IPS-20b (cell line): Measurements from ENCODE around the gene SATL1.
"Not testable (repeated sequence)": the region's sequence is repeated elsewhere in the genome, so short reads cannot be mapped to it uniquely, and the experiment has no call there.

ENCODE experiments used
- H3K27ac ChIP-seq: one replicate; pipeline ENCODE4 v1.5.1; 2013; ENCODE audit warnings: low read length
- H3K27me3 ChIP-seq: 2 replicates; pipeline ENCODE4 v1.6.1; 2013; ENCODE audit warnings: mild to moderate bottlenecking, low read length, inconsistent platforms; ENCODE audit not compliant: insufficient read depth
- H3K36me3 ChIP-seq: 2 replicates; pipeline ENCODE4 v1.6.1; 2013; ENCODE audit warnings: low read depth, mild to moderate bottlenecking, inconsistent platforms, low read length, moderate library complexity; ENCODE audit not compliant: insufficient read depth
- H3K4me1 ChIP-seq: 2 replicates; pipeline ENCODE4 v1.6.1; 2013; ENCODE audit warnings: mild to moderate bottlenecking, control low read depth, inconsistent platforms, low read length, moderate library complexity; ENCODE audit not compliant: insufficient read depth
- H3K4me3 ChIP-seq: 2 replicates; pipeline ENCODE4 v1.5.1; 2013; ENCODE audit warnings: mild to moderate bottlenecking, low read length, inconsistent platforms
- H3K9ac ChIP-seq: 2 replicates; pipeline ENCODE4 v1.6.1; 2013; ENCODE audit warnings: low read depth, mild to moderate bottlenecking, inconsistent platforms, low read length, moderate library complexity
- H3K9me3 ChIP-seq: 2 replicates; pipeline ENCODE4 v1.6.1; 2013; ENCODE audit warnings: mild to moderate bottlenecking, low read depth, low read length, inconsistent platforms; ENCODE audit not compliant: insufficient read depth

The SATL1 gene

GRCh38 chrX:85243761-85244449 is at the start of gene SATL1, which contains the start of gene ZNF711:
Gene SATL1 (minus strand): TSS chrX:85243779. CDS start chrX:85108968, 134,811 bp downstream.
Gene ZNF711 (plus strand): TSS chrX:85243991. CDS start chrX:85247573, 3,582 bp downstream.
- Histone ChIP-seq H3K27ac (peak within 1 kb of the TSS; percentile 61), H3K27me3 (no peaks in the 10 kb centered on the region), H3K9me3 (no peaks in the 10 kb centered on the region), H3K4me3 (peak within 1 kb of the TSS; percentile 97), H3K36me3 (peaks cover 14% of the 10 kb centered on the region; the same call in 1 of the 2 replicates), H3K9ac (peak within 1 kb of the TSS; percentile 97), H3K4me1 (no peaks in the 10 kb centered on the region)

- Histone ChIP-seq H3K4me1 (no peaks in the 10 kb centered on the region), H3K27ac (no peak overlapping the region), H3K27me3 (no peaks in the 10 kb centered on the region), H3K9me3 (no peaks in the 10 kb centered on the region), H3K36me3 (no peaks in the 10 kb centered on the region), H3K4me3 (no peak overlapping the region), H3K9ac (no peak overlapping the region)
These were observed 45.6 kb upstream of the SATL1 start for GRCh38 chrX:85288992-85289723.

- H3K4me3 ChIP-seq, H3K9ac ChIP-seq, H3K4me1 ChIP-seq, H3K36me3 ChIP-seq, H3K9me3 ChIP-seq, H3K27ac ChIP-seq, H3K27me3 ChIP-seq: not testable (repeated sequence)
These were observed 41.7 kb upstream of the SATL1 start for GRCh38 chrX:85285286-85285685.

- H3K27me3 ChIP-seq, result no peaks in the 10 kb centered on the region
These were observed 1.1 kb upstream of the SATL1 start for GRCh38 chrX:85244450-85245211.

GRCh38 chrX:85243155-85243554 is 424 bp downstream of the SATL1 start:
- Histone ChIP-seq H3K27me3 (no peaks in the 10 kb centered on the region), H3K9ac (peak overlapping the region; percentile 83), H3K9me3 (no peaks in the 10 kb centered on the region), H3K27ac (no peak overlapping the region), H3K4me3 (peak overlapping the region; percentile 97), H3K36me3 (peaks cover 8% of the 10 kb centered on the region; the same call in 1 of the 2 replicates), H3K4me1 (no peaks in the 10 kb centered on the region)

More at GRCh38 chrX:85244450-85245211, 1.1 kb upstream of the SATL1 start:
- Histone ChIP-seq H3K4me1 (no peaks in the 10 kb centered on the region), H3K9me3 (no peaks in the 10 kb centered on the region), H3K27ac (peak overlapping the region; percentile 61), H3K9ac (peak overlapping the region; percentile 97), H3K4me3 (peak overlapping the region; percentile 97), H3K36me3 (peaks cover 16% of the 10 kb centered on the region; the same call in 1 of the 2 replicates)

GRCh38 chrX:85223359-85223758 is 20.2 kb downstream of the SATL1 start:
- H3K27ac ChIP-seq, result no peak overlapping the region
- H3K36me3 ChIP-seq, result no peaks in the 10 kb centered on the region
- H3K9ac ChIP-seq, result no peak overlapping the region
- no peaks in the 10 kb centered on the region for H3K27me3 ChIP-seq
- no peaks in the 10 kb centered on the region for H3K9me3 ChIP-seq
- no peaks in the 10 kb centered on the region for H3K4me1 ChIP-seq
- H3K4me3 ChIP-seq, result no peak overlapping the region

GRCh38 chrX:85221361-85221760 is 22.2 kb downstream of the SATL1 start:
- H3K4me3 ChIP-seq, result no peak overlapping the region
- H3K27me3 ChIP-seq, result no peaks in the 10 kb centered on the region

GRCh38 chrX:85215946-85216345 is 27.6 kb downstream of the SATL1 start:
- H3K4me1 ChIP-seq, result no peaks in the 10 kb centered on the region
- H3K9ac ChIP-seq, result no peak overlapping the region
- no peaks in the 10 kb centered on the region for H3K9me3 ChIP-seq
- H3K27me3 ChIP-seq, result no peaks in the 10 kb centered on the region
- H3K4me3 ChIP-seq, result no peak overlapping the region
- H3K36me3 ChIP-seq, result no peaks in the 10 kb centered on the region
- no peak overlapping the region for H3K27ac ChIP-seq

More at GRCh38 chrX:85221361-85221760, 22.2 kb downstream of the SATL1 start:
- no peaks in the 10 kb centered on the region for H3K9me3 ChIP-seq
- H3K4me1 ChIP-seq, result no peaks in the 10 kb centered on the region
- no peak overlapping the region for H3K27ac ChIP-seq
- H3K9ac ChIP-seq, result no peak overlapping the region
- no peaks in the 10 kb centered on the region for H3K36me3 ChIP-seq

- no peak overlapping the region for H3K9ac ChIP-seq
- H3K4me1 ChIP-seq, result no peaks in the 10 kb centered on the region
- H3K4me3 ChIP-seq, result no peak overlapping the region
- no peaks in the 10 kb centered on the region for H3K27me3 ChIP-seq
- no peaks in the 10 kb centered on the region for H3K9me3 ChIP-seq
- no peaks in the 10 kb centered on the region for H3K36me3 ChIP-seq
- no peak overlapping the region for H3K27ac ChIP-seq
These were observed 29.6 kb downstream of the SATL1 start for GRCh38 chrX:85213792-85214530.

GRCh38 chrX:85203461-85203970 is 40.1 kb downstream of the SATL1 start:
- no peak overlapping the region for H3K4me3 ChIP-seq
- no peaks in the 10 kb centered on the region for H3K36me3 ChIP-seq
- no peaks in the 10 kb centered on the region for H3K27me3 ChIP-seq
- no peak overlapping the region for H3K9ac ChIP-seq
- H3K27ac ChIP-seq, result no peak overlapping the region
- no peaks in the 10 kb centered on the region for H3K9me3 ChIP-seq
- no peaks in the 10 kb centered on the region for H3K4me1 ChIP-seq

GRCh38 chrX:85196319-85196718 is 47.3 kb downstream of the SATL1 start:
- Histone ChIP-seq H3K9ac (no peak overlapping the region), H3K27me3 (no peaks in the 10 kb centered on the region), H3K9me3 (no peaks in the 10 kb centered on the region), H3K27ac (no peak overlapping the region), H3K36me3 (no peaks in the 10 kb centered on the region), H3K4me3 (no peak overlapping the region), H3K4me1 (no peaks in the 10 kb centered on the region)
